HG02938 (cell line): ENCODE results near the gene LAMTOR5.
"Not testable (repeated sequence)": the region's sequence is repeated elsewhere in the genome, so short reads cannot be mapped to it uniquely, and the experiment has no call there.

Experiments used
- ATAC-seq: cut with Tn5 transposase; IDR thresholded peaks from one replicate; pipeline ENCODE4 v1.9.1; 2021; ENCODE audit warnings: mild to moderate bottlenecking, moderate library complexity; ENCODE audit not compliant: unreplicated experiment

Gene LAMTOR5

DNA sequence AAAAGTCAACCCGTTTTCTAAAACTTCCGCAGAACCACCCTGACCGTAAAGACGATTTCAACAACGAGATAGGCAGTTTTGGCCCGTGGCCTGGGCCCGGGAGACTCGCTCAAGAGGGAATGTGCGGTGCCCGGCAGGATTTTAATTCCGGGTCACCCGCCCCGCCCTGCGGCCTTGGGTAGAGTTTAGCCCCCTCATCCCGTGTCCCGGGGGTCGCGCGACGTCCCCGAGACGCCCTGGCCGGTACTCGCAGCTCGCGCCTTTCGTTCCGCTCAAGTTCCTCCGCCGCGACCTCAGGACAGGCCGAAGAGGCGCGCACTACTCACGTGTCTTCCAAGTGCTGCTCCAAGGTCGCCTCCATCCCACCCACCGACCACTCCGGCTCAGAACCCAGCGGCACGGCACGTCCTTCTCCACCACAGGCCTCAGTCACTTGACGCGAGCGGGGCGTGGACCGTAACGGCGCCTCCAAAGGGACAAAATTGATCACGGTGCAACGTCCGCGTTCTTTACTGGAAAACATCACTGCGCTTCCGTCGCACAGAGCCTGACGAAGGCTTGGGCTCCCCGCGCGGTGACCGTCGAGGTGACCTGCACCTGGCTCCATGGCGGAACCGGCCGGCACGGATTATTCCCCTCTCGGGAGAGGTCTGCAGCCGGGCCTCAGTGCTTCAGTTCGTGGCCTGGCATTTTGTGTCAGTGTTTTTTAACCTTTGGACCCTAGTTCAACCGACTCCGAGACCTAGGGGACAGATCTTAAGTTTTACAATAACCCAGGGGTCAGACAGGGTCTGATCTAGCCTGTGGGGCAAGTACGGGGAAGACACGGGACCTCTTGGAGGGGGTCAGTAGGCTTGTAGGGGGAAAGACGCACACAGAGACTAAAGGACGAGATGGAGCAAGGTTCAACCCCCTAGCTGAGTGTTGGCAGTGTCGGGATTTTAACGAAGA, at the start of gene LAMTOR5:
Gene LAMTOR5 (minus strand): TSS at position 435 of the 951 bp plus-strand sequence. CDS start 74 bp downstream, at position 361.
- ATAC-seq: peak; percentile 86

DNA sequence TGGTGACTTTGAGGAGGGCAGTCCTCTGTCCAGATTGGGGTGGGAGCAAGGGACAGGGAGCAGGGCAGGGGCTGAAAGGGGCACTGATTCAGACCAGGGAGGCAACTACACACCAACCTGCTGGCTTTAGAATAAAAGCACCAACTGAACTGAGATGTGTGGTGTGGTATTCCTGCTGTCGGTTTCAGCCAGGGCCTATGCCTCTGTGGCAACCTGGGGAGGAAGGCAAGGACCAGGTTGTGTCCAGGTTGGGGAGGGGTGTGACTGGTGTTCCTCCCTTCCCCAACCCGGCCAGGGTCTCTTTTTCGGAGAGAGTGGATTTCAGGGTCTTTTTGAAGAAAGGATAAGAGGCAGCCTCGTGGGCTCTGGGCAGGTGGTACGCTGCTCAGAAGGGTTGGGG, 49.7 kb upstream of the LAMTOR5 start:
- no peak for ATAC-seq

DNA sequence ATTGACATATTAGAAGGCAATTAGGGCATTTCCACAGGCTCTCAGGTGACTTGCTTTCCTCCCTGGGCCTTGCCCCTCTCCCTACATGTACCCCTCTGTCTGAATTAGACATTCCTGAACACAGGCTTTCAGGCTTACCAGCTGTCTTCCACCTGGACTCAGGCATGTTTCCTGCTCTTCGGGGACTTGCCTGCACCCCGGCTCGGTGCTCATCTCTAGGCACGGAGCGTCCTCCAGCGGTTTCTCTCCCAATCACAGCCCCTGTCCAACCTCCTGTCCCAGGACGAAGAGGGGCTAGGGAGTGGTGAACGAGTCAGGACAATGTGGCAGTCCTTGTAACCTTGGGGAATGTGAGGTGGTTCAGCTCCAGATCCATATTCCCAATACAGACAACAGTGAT, 47.7 kb upstream of the LAMTOR5 start:
- ATAC-seq: no peak

DNA sequence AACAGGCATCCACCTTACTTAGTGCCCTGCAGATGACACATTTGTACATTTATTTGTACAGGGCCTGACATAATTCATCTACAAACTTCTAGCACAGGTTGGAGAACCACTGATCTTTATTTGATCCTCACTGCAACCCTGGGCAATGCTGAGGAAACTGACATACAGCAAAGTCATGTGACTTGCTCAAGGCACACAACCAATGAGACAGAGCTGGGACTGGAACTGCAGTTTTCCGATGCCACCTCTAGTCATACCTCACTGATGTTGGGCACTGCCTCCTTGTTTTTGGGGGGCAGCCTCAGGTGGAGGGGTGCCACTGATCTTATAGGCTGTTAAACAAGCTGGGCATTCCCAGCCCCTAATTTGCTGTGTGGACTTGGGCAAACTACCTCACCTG, 46.8 kb upstream of the LAMTOR5 start:
- ATAC-seq: no peak

DNA sequence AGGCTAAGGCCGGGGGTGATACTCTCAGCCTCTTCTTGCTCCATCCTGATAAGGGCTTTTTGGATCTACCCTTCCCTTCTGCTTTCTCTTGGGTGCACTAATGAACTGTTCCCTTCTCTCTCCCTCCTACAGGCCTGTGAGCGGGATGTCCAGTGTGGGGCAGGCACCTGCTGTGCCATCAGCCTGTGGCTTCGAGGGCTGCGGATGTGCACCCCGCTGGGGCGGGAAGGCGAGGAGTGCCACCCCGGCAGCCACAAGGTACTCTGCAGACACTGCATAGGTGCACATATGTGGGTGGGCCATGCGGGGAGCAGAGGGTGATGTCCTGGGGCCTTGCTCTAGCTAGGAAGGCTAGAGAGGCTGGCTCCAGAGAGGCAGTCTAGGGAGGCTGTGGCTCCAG, 46.3 kb upstream of the LAMTOR5 start:
- ATAC-seq: no peak

DNA sequence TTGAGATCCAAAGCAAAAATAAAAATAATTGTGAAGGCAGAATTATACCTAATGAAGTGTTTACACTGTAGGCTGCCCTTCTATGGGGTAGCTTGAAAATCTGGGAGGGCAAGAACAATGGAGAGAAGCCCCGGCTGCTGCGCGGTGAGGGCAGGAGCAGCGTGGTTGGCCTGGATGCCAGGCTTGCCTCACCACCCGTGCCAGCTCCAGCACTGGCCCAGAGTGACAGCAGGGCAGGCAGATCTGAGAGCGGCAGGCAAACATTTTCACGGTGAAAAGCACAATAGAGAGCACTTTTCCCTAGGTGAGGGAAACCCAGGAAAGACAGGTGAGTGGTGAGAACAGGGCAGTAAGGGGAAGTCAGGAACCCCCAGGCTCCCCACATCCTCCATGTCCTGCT, 44.8 kb upstream of the LAMTOR5 start:
- no peak for ATAC-seq

DNA sequence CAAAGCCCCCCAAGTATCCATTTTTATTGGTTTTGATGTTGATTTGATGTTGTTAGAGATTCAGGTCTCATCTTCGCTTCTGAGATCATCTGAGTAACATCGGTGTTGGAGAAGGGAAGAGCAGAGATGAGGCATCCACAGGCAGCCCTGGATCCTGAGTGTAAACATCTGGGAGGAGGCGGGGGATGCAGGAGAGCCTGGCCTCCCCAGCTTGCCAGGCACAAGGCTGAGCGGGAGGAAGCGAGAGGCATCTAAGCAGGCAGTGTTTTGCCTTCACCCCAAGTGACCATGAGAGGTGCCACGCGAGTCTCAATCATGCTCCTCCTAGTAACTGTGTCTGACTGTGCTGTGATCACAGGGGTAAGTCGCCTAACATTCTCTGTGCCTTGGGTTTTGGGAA, 43.4 kb upstream of the LAMTOR5 start, which contains the start of gene PROK1:
Gene PROK1 (plus strand): TSS at position 221 of the 400 bp plus-strand sequence. CDS start 68 bp downstream, at position 289.
- ATAC-seq: no peak

DNA sequence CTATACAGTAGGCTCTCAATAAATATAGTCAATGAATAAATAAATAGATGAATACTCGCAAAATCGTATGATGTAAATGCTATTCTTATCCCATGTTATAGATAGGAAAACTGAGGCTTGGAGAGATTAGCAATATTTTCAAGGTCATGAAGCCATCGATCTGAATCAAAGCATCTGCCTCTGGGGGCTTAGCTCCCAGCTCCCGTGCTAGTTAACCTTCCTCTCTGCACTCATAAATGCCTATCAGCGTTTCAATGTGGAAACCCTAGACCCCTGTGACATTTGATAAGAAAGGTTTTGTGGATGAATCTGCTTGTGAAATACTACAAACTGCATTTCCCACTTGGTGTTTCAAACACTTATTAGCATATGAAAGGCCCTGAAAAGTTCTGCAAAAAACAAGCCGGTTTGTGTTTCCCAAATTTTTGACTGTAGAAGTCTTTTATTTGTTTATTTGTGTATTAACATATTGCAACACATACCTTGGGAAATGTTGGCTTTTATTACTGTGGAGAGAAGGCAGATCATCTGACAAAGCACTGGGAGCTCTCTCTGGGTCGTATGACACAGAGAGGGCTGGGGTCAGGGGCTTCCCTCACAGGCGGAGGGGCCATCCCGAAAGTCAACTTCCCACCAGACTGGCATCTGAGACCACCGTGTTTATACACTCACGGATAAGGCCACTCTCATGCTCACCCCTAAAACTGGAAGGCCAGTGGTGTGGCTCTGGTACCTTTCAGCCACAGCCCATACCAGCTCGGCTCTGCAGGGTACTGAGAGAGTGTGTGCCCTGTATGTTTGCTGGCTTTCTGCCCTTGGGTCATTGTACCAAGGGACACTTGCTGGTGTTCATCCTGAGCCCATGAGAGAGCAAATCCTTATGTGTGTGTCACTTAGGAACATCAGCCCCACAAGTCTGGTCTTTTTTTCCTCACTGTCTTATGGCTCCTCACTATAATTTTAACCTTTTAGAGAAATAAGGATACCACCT, 42.5 kb upstream of the LAMTOR5 start:
- no peak for ATAC-seq

DNA sequence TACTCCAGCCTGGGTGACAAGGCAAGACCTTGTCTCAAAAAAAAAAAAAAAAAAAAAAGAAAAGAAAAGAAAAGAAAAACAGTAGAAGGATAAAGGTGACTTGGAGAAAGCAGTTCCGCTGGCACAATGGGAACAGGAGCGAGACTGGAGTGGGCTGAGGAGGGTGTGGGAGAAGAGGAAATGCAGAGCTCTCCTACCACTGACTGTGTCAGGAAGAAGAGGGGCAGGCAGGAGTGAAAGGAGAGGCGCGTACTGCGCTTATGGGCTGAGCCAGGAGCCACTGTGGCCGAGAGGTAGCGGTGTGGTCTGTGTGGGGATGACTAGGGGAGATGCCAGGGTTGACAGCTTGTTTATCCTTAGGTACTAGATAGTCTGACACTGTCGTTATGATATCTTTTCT, 37.1 kb upstream of the LAMTOR5 start:
- no peak for ATAC-seq

DNA sequence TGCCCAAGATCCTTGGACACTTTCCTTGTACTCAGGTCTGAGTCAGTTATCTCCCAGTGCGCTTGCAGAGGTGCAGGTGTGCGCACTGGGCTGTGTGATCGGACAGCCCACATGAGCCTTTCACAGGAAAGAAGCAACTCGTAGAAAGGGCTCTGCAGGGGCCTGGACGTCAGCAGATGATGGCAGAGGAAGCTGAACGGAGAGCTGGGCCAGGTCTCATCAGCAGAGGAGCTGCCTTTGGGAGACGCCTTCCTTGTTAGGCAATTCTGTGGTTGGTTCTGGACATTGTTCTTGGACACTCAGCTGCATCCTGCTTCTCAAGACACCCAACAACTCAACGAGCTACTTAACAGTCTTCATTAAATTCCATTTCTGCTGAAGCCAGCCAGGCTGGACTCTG, 36.0 kb upstream of the LAMTOR5 start:
- no peak for ATAC-seq

DNA sequence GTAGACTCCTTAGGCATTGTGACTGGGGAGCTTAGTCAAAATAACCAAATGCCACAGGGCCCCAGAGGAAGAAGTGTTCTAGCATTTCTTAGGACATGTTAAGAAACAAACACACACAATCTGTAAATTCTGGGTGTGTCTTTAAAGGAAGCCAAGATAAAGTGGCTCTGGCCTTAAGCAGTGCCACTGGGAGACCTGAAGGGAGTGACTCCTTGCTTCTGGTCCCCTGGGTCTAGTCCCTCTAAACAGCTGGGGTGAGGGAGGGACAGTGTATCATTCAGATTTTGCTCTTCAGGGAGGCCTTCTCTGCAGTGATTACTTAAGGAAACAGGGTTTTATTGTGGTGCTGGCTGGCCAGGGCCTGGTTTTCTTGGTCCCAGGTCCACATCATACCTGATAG, 34.4 kb upstream of the LAMTOR5 start:
- no peak for ATAC-seq

DNA sequence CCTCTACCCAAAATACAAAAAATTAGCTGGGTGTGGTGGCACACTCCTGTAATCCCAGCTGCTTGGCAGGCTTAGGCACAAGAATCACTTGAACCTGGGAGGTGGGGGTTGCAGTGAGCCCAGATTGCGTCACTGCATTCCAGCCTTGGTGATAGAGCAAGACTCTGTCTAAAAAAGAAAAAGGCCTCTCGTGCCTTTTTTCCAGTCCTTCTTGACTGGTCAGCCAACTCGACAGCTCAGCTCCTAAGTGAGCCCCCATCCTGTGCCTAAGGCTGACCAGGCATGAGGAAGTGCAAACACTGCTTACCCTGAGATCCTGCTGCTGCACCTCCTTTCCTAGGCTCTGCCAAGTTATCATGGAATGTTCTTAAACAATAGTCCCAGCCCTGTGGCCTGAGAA, 33.4 kb upstream of the LAMTOR5 start:
- ATAC-seq: no peak

DNA sequence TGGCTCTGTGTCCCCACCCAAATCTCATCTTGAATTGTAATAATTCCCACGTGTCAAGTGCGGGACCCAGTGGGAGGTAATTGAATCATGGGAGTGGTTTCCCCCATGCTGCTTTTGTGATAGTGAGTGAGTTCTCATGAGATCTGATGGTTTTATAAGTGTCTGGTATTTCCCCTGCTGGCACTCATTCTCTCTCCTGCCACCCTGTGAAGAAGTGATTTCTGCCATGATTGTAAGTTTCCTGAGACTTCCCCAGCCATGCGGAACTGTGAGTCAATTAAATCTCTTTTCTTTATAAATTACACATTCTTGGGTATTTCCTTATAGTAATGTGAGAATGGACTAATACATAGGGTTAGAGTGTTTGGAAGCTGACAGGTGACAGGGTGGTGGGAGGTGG, 32.4 kb upstream of the LAMTOR5 start:
- not testable (repeated sequence) for ATAC-seq

DNA sequence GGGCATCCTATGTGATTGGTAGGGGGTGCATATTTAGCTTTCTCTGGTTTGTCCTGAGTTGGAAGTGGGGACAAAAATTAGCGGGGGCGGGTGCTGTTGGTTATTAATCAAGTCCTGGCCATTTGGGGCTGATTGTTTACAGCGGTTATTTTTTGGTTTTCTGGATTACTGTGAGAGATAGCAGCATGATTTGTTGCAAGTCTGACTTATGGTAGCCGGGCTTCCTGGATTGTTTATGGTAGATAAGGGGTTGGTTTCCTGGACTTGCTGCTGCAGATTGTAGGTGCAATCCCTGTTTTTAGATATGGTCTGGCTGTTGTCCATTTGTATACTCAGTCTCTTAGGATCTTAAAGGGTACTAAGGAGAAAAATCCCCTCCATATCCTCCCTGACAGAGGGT, 31.4 kb upstream of the LAMTOR5 start:
- ATAC-seq: no peak

DNA sequence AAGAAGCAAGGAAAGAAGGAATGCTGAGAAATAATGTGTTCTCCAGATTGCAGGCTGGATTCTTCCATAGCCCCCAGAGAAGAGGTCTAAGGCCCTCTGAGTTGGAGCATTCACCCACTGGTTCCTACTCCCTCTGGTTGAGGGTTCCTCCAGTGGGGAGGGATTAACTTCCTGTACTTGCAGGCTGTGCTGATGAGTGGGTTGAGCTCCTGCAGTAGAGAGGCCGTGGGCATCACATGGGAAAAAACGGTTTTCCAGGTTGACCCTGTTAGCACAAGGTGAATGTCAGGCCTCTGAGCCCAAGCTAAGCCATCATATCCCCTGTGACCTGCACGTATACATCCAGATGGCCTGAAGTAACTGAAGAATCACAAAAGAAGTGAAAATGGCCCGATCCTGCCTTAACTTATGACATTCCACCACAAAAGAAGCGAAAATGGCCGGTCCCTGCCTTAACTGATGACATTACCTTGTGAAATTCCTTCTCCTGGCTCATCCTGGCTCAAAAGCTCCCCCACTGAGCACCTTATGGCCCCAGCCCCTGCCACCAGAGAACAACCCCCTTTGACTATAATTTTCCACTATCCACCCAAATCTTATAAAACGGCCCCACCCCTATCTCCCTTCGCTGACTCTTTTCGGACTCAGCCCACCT, 30.3 kb upstream of the LAMTOR5 start:
- not testable (repeated sequence) for ATAC-seq

DNA sequence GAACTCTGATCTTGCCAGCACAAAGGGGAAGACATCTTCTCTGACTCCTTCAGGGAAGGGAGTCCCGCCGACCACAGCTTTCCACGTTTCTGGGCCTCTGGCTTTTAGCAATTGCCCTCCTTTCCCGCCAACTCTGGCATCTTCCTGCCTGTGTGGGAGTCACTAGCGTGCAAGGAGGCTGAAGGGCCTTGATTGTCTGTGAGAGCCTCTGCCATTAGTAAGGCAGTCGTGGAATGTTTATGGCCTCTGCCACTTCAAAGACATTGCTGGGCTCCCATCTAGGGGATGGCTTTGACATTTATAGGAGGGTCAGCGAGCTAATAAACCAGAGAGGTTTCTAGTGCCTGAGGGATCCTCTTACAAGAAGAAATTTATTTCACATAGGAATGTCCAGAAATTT, 29.1 kb upstream of the LAMTOR5 start:
- no peak for ATAC-seq

DNA sequence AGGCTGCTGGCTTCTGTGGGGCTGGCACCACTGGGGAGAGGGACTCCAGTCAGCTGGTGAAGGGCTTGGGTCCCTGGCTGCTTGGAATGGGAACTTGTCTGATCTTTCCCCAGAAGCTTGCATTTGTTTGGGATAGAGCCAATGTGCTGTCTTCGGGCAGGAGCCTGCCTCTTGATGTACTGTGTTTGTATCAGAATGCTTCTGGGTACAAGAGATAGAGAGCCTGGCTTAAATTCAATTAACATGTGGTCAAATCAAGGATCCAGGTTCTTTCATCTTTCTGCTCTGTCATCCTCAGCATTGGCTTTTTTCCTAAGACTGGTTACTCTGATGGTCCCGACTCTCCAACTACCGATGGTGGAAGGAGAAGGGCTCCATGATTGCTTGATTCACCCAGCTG, 27.5 kb upstream of the LAMTOR5 start:
- ATAC-seq: no peak

DNA sequence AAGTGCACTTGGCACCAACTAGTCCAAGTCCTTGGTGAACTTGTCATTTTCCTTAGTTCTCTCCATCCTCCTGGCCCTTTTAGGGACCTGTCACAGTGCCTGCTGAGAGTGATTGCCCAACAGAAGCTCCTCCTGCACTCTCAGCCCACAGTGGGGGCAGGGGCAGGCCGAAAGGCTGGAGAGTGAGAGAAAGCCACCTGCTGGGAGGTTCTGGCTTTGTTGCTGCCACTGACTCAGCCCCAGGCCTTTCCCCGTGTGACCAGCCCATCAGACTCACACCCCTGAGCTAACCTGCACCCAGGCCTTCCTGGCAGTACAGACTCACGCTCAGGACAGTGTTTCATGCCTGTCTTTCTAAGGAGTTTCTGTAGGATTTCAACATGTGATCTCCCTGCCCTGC, 26.3 kb upstream of the LAMTOR5 start:
- ATAC-seq: no peak

DNA sequence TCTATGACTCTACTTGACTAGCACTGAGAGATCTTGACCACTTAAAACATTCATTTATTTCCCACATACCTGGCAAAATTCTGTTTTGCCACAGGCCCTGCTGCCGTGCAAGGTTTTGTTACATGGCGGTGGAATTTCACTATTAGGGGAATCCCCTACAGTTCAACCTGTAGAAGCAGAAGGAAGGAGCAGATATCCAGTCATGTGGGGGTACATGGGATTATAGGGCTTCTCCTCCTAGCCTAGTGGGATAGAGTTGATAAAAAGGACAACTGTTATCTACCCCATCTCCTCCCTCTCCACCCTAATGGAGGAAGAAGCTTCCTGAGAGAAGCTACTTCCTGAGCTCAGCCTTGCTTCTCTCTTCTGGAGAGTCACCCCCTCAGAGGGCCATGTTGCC, 25.7 kb upstream of the LAMTOR5 start:
- ATAC-seq: no peak

DNA sequence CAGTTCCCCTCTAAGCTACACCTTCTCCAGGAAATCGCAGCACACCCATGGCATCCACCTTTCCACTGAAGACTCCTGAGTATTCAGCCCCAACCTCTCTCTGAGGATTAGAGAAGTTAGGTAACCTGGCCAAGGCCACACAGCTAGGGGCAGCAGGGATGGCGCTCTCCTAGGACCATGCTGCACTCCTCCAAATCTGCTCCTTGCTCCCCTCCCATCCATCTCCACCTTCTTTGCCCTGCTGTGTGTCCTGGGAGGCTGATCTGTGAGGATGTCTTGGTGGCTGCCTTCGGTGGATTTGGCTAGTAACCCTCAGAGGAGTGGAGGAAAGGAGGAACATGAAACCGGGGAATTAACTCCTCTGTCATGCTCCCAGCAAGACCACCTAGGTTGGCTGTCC, 23.4 kb upstream of the LAMTOR5 start:
- ATAC-seq: no peak

DNA sequence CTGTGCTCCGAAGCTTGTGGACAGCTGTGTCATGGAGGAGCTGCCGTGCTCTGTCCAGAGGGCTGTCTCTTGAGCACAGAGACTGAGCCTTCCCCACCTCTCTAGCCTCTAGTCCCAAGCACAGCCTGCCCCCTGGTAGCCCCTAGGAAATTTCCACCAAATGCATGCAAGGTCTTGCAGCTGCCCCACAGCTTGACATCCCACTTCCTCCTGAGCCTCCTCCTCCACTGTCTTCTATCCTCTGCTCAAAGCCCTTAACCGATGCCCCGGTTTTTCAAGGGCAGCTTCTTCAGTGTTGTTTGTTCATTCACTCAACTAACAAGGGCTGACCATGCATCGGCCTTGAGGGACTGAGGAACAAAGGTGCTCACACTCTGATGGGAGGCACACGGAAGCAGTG, 22.9 kb upstream of the LAMTOR5 start:
- no peak for ATAC-seq
